Tongue (tissue), 2 donors: ENCODE results near the gene SRM. TPM values are rescaled to one million over a fixed set of nuclear protein-coding genes. Genes with fewer than 3 reads are reported as not detected.
"Not testable (repeated sequence)": the region's sequence is repeated elsewhere in the genome, so short reads cannot be mapped to it uniquely, and the experiment has no call there.

Experiments
- DNase-seq: peaks from one replicate; pipeline ENCODE4 v3.0.0-alpha.2; 2015
- total RNA-seq: library from RNA; depleted of rRNA; stranded (reverse); fragments of >200 nt; gene quantifications from one replicate; pipeline ENCODE4 v1.2.3, GENCODE V29; 2014

The SRM gene
- total RNA-seq, 1 donor from 2014 or later, result 25.7 TPM

- no peak for DNase-seq
Observed at GRCh38 chr1:11044849-11045427, 14.9 kb downstream of the SRM start.

- DNase-seq, result no peak
Observed at GRCh38 chr1:11044086-11044848, 15.6 kb downstream of the SRM start.

GRCh38 chr1:11042995-11043874 is 16.6 kb downstream of the SRM start:
- no peak for DNase-seq

GRCh38 chr1:11042065-11042464 is 17.8 kb downstream of the SRM start:
- no peak for DNase-seq

GRCh38 chr1:11041048-11041447 is 18.8 kb downstream of the SRM start:
- DNase-seq, result no peak

- not testable (repeated sequence) for DNase-seq
Observed at GRCh38 chr1:11040105-11040429, 19.8 kb downstream of the SRM start.

GRCh38 chr1:11039351-11040104 is 20.3 kb downstream of the SRM start:
- no peak for DNase-seq

GRCh38 chr1:11037740-11038182 is 22.1 kb downstream of the SRM start:
- peak; percentile 95 for DNase-seq

- DNase-seq, result not testable (repeated sequence)
Observed at GRCh38 chr1:11037019-11037739, 22.6 kb downstream of the SRM start.

GRCh38 chr1:11031624-11032262 is 28.1 kb downstream of the SRM start:
- no peak for DNase-seq

GRCh38 chr1:11030865-11031264 is 29.0 kb downstream of the SRM start:
- no peak for DNase-seq

- no peak for DNase-seq
Observed at GRCh38 chr1:11028018-11028417, 31.8 kb downstream of the SRM start.

- no peak for DNase-seq
Observed at GRCh38 chr1:11027316-11027715, 32.5 kb downstream of the SRM start.

GRCh38 chr1:11026903-11027302 is 32.9 kb downstream of the SRM start:
- no peak for DNase-seq

- no peak for DNase-seq
Observed at GRCh38 chr1:11026052-11026451, 33.8 kb downstream of the SRM start.

- DNase-seq, result no peak
Observed at GRCh38 chr1:11025618-11026017, 34.2 kb downstream of the SRM start.

- DNase-seq, result no peak
Observed at GRCh38 chr1:11024874-11025203, 35.0 kb downstream of the SRM start.

- DNase-seq, result no peak
Observed at GRCh38 chr1:11024154-11024873, 35.5 kb downstream of the SRM start.

GRCh38 chr1:11023201-11023600 is 36.6 kb downstream of the SRM start:
- DNase-seq, result no peak

GRCh38 chr1:11019971-11020370 is 39.8 kb downstream of the SRM start:
- no peak for DNase-seq

GRCh38 chr1:11019358-11019757 is 40.5 kb downstream of the SRM start:
- not testable (repeated sequence) for DNase-seq
